HG03457 (cell line): ENCODE measurements around the gene ACTR3.

Experiments
- ATAC-seq: cut with Tn5 transposase; IDR thresholded peaks from one replicate; pipeline ENCODE4 v1.9.1; 2021; ENCODE audit warnings: moderate number of reproducible peaks; ENCODE audit not compliant: unreplicated experiment

Gene ACTR3

DNA sequence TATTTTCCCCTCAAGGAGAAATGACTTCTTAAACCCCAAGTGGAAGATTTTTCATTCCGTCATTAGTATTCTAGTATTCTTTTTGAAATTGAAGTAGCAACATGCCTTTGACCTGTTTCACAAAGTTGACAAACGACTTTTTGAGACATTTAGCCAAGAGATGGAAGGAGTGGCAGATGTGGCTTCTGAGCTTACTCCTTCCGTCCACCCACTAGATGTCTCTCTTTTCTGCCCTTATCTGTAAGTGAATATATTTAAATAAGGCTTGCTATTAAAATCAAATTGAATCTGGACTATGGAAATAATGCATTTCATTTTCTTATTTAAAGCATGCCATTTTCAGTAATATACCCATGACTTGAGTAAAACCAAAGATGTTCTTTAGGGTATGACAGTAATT lies 74.1 kb downstream of the ACTR3 start:
- no peak for ATAC-seq

DNA sequence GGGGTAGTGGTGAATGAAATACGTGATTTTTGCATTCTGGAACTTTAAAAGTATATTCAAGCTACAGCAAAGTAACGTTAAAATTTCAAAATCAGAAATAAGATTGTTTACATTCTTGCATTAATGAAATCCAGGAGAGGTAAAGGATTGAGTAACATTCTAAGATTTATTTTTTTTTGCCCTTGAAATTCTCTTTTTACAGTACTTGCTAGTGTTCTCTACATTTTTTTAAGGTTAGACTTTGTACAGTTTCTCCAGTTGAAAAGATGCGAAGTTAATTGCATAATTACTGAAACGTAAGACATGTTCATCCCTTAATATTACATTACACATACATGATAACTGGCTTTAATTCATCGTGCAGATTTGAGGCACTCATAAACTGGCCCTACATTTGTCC lies 74.5 kb downstream of the ACTR3 start:
- ATAC-seq = no peak

DNA sequence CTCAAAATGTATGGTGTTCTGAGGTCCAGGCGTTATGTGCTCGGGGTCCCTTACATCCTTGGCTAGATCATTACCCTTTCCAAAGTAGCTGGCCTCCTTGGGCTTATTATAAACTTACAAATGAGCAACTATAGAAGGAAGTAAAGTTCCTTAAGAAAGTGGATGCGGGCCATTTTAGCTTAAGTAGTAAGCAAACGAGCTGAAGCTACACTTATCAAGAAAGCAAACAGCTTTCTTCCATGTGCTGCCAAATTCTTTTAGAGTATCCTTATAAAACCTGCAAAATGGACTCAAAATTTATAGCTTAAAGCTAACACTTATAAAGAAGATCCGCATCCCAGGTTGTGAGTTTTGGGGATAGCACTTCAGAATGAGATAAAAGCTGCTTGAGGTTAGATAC lies 75.3 kb downstream of the ACTR3 start:
- no peak for ATAC-seq

DNA sequence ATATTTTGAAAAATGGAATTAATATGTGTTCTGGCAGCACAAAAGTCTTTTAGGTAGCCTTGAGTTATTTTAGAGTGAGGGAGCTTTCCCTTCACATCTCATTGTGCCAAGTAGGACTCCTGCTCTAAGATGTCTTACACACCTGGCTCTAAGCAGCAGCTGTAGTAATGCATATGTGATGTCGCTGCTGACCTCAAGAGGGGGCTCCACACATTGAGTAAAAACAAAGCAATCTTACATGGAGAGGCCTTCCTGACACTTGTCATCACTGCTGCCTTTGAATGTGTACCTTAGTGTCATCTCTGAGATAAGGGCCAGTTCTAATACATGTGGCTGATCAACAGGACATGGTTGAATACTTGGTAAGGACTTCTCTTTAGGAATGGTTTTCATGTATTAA lies 75.8 kb downstream of the ACTR3 start:
- peak; percentile 58 for ATAC-seq

DNA sequence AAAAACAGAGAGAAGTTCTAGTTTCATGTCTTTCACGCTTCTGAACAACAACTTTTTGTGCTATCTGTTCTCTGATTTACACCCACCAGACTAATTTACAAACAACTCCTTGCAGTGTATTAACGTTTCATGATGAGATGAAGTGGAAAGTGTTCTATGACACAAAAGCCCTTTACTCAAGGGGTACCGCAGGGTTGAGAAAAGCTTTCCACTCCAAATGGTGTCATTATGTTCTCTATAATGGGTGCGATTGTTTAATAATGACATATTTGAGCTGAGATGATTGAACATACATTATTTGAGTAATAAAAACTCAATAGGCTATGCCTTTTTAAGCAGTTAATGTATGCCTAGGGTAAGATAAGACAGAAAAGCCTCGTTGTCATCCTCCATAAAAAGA lies 76.3 kb downstream of the ACTR3 start:
- ATAC-seq = no peak

DNA sequence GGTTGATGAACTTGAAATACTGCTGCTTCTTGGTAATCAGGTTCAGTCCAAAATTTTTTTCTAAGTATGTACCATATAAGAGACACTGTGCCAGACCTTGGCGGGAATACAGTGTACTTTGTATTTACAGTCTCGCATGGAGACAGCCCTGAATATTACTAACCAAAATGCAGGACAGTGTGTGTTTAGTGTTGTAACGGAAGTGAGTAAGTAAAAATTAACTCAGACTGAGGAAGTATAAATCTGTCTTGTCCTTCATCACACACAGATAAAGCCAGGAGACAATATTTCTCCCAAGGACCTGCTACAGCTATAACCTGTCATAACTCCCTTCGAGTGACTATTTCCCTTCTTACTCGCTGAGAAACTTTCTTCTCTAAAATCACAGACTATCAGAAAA lies 76.9 kb downstream of the ACTR3 start:
- ATAC-seq = no peak

DNA sequence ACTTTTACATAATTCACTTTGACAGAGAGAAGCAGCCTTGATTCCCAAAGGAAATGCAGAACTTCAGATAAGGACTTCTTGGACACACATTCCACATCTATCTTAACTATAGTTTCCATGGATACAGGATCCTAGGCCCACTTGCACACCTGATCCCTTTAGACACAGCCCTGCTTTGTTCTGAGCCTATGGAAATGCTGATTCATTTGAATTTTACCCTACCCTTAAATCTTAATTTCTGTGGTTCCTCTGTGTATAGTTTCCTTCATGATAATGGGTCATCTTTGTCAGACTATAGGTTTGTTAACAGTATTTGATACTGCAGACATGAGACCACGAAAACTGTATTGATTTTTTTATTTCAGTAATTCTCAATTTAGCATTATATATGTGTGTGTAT lies 77.4 kb downstream of the ACTR3 start:
- ATAC-seq = no peak

DNA sequence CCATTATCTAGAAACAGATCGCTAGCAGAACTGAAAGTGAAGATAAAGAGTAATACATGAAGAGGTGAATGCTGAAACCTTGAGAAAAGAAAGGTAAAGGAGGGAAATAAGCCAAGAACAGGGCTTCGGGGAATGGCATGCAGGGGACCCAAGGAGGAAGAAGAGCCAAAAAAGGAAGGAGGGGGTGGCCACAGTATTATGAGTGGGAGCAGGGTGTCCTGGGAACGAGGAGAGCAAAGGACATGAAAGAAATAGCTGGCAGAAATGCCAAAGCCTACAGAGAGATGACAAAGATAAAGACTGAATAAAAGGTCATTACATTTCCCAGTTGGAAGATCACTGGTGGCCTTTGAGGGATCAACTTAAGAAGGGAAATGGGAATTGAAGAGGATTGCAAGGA lies 82.9 kb downstream of the ACTR3 start:
- ATAC-seq = no peak

DNA sequence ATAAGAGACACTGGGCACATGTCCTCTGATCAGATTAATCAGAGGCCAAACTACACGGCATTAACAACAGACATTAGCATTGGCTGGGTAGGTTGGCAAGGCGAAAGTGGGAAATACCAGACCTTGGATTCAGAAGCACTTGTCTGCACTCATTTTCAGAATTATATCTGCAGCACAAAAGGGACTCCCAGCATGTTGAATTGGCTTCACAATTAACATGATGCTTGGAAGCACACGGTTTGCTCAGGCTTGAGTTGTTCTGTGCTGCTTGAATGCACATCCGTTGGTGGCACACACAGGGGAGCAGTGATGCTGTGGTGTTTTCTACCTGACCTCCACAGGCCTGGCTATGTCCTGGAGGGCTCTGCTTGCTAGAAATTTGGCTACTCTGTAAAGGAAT lies 83.9 kb downstream of the ACTR3 start:
- ATAC-seq = no peak

DNA sequence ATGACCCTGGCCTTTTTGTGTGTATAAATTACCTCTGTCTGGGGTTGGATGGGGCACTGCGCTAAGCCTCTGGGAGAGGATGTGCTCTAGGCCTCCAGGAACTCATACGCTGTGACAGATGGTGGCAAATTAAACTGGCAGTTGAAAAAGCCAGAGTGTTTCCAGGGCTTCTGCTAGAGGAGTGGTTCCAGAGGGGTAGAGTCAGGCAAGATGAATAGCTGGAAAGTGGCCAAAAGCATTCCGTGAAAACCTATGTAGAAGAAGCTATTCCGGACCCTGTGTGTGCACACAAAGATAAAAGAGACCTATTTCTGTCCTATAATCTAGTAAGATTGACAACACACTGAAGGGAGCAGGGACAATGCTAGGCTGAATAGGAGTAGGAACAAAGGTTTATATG lies 84.8 kb downstream of the ACTR3 start:
- no peak for ATAC-seq

DNA sequence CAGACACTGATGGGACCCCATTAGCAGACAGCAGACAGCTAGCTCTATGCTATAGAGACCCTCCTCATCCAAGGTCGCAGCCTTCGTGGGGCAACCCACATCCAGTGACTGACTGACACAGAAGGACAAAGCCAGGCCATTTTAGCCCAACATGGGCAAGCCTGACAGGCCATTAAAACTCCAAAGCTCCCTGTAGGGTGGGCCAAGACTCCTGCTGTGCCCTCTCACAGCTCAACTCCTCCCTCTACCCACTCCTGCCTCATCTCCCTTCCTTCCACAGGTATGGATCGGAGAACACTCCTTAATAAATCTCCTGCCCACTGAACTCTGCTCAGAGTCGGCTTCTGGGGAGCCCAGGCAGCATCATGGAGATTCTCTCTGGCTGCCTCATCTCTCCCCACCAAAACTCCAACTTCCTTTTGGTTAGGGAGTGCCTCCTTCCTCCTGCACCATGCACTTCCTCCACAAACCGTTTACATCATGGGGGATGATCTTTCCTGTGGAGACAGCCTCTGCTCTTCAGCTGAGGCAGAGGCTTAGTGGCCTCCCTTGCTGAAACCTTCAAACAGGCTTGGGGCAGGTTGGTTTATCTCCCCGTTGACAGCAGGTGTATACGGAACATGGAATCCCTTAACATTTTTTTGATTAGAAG lies 86.5 kb downstream of the ACTR3 start:
- ATAC-seq = no peak

DNA sequence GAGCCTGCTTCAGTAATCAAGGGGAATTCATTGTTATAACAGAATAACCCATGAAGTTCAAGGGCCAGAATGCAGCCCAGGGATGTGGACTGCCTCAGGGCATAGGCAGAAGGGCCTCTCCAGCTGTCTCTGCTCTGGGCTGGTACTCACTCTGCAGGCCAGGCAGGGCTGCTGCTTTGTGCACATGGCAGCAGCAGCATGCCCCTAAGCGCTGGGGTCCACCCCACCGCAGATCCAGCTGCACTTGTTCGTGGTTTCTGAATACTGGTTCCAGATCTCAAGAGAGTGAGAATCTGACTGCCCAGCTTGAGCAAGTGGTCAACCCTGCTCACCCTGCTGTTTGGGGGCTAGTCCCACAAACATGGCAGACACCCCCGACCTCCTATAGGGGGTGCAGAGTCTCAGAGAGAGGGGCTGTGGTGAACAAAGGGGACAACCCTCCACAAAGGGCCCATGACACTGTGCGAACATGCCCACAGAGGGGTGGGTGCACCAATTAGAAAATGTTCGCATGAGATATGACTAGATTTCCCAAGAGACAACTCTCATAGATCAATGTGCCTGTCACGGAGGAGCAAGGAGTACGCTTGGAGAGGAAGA lies 87.3 kb downstream of the ACTR3 start:
- no peak for ATAC-seq

DNA sequence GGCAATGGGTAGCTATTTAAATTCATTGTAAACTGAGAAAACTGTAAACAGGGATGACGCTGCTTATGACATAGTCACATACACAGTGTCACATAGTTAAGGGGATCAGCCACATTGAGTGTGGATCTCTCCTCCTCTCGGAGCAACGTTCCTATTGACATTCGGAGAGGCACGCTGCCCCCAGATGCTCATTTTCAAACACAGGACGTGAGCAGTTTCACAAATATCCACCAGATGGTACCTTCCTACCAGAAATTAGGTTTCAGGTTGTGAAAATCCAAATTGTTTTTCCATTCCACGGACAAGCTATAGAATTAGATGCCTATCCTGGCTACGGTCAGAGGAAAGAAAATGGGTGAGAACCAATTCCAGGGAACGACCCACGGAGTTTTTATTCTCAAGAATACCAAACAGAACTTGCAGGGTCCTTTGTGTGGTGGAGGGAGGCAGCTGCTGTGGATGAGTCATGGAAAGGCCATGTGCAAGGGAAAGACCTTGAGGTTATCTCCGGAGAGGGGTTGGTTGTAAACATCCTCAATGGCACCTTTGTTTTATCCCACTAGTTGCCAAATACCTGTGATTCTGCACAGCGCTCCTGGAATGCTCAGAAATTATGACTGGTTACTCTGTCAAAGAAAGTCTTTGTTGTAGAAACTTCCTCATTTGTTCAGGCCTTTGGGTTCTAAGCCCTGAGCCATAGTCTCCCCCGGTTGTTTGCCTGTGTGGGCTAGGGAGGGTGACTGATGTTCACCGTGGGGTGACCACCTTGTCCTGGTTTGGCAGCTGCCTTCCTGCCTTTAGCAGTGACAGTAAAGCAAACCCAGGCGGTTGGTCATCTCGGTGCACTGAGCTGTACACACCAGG lies 88.0 kb downstream of the ACTR3 start:
- no peak for ATAC-seq

DNA sequence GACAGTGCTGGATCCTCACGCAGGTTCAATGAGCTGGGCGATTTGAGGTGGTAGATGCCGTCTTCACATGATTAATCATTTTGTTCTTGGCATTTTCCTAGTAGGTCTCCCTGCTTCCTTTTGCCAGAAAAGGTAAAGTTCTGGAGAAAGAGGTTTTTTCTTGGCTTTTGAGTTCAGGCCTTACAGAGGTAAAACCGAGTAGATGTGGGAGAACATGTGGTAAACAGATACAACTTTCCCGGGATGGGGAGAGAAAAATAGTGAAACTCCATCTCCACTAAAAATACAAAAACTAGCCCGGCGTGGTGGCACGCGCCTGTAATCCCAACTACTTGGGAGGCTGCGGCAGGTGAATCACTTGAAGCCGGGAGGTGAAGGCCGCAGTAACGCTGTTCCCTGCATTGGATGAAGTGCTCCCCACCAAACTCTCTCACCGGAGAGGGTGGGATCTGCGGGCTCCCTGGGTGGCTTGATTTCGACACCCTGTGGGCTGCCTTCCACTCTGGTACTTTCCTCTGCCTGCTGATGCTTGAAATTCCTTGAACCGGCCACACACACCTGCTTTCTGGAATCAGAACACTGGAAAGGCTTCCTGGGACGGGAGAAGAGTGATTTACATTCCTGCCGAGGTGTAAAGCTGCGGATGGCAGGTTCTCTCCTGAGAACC lies 88.8 kb downstream of the ACTR3 start:
- ATAC-seq = no peak

DNA sequence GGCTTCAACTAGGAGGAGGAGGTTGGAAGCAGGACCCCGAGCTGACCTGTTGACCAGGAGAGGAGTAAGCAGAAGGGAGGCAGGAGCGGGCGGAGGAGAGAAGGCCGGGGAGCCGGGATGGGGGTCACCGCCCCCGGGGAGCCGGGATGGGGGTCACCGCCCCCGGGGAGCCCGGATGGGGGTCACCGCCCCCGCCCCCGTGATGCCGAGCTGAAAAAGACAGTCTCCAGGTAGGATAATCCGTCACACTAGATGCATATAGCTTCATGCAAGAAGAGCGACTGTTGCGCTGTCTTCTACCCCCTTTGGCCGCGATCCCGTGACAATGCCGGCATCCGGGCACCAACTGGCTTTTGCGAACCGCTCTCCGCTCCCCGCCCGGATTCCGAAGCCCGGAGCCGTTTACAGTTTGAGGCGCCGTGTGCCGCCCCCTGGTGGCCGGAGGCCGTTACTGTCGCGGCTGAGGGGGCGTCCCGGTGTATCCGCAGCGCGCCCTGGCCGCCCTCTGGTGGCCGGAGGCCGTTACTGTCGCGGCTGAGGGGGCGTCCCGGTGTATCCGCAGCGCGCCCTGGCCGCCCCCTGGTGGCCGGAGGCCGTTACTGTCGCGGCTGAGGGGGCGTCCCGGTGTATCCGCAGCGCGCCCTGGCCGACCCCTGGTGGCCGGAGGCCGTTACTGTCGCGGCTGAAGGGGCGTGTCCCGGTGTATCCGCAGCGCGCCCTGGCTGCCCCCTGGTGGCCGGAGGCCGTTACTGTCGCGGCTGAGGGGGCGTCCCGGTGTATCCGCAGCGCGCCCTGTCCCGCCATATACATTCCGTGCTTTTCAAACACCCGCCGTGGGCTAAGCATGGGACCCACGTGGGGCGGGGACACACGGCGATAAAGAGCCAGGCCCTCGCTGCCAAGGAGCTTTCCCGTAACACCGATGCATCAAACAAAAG lies 89.6 kb downstream of the ACTR3 start:
- ATAC-seq = no peak

DNA sequence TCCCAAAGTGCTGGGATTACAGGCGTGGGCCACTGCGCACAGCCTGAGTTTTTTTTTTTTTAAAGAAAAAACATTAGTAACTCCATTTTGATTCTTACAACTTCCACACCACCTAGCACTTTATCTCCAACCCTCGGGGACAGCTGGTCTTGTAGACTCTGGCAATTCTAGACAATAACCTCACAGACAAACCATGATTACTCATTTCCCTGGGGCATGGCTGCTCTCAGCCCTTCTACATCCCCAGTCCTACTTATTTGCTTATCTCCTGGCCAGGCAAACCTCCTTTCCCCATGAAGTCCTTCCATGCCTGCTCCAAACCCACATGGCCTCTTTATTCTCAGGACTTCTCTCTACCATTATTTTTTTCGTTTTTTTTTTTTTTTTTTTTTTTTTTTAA lies 91.1 kb downstream of the ACTR3 start:
- no peak for ATAC-seq

DNA sequence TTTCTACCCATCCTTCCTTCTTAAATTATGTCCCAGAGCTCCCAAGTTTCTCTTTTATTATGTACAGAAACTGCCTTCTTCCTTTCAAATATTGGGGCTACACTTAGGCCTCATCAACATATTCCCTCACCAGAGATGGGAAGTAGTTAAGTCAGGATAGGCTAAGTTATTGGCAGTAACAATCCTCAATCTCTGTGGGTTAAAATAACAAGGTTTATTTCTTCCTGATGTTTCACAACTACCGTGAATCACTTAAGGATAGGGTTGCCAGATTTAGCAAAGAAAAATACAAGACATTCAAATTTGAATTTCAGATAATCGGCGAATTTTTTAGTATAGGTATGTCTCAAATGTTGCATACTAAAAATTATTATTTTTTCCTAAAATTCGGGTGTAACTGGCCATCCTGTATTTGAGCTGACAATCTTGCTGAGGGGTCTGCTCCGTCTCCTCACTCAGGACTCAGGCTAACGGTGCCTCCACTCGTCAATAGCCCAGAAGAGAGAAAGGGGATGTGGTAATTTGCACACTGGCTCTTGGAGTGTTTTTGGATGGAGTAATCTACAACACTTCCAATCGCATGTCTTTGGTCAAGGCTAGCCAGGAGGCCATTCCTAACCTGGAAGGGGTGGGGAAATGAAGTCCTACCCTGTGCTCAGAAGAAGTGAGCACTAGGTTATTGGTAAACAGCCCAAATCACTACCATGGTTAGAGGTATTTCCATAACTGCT lies 91.7 kb downstream of the ACTR3 start:
- ATAC-seq = no peak

DNA sequence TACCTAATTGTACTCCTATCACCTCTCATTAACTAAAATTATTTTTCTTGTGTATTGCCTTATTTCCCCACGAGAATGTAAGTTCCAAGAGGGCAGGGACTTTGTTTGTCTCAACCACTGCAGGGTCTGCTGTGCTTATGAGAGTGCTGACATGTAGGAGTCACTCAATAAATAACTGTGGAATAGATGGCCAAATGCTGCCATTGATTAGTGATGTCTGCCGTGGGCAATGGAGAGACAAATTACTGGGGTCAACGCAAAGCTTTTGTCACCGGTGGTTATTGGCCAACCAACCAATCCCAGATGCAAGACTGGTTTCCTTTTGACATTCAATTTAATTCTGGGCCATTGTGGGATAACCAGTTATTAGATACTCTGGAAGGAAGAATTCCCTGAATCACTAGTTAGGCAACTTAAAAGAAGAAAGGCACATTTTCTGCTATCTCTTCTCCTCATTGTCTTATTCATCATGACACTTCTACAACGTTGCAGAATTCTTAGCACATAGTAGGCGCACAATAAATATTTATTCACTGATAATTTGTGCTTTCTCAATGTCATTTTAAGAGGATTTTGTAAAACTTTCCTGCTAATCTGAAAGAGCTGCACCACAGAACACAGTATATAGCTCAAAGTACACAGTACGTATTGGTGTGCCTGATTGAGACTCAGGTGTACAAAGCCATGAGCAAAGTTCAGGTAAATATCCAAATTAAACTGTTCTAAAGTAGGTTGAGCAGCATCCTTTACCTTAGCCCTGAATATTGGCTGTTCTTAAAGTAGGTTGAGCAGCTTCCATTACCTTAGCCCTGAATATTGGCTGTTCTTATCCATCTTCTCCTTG lies 95.9 kb downstream of the ACTR3 start:
- no peak for ATAC-seq

DNA sequence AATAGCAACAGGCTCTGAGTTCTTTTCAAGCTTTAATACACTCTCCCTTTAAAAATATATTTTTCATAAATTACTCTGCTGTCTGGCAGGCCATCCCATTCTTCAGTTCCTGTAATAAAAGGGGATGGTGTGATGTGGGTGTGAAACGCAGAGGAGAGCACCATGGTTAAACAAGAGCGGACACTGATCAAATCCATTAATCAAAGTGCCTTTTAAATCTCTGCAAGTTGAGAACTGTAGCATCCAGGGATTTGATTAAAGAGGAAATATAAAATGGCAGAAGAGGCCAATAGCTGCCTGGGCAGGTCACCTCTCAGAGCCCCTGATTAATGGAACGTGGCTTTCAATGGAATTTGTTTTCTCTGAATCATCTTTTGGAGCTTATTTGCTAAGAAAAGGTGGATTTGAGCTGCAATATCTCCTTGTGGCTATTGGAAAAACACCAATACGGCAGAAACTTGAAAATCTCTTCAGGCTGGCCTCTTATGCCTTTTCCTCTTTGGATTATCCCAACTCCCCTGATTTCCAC lies 96.9 kb downstream of the ACTR3 start:
- no peak for ATAC-seq
